HG03571 (cell line): ENCODE data around the gene MARS1.

Source experiments
- ATAC-seq: cut with Tn5 transposase; IDR thresholded peaks from one replicate; pipeline ENCODE4 v1.9.1; 2021; ENCODE audit not compliant: unreplicated experiment

The MARS1 gene

GRCh38 chr12:57470970-57471656 is 16.8 kb upstream of the MARS1 start:
- no peak for ATAC-seq

- ATAC-seq, result no peak
Observed at GRCh38 chr12:57471661-57472060, 16.2 kb upstream of the MARS1 start.

- no peak for ATAC-seq
Observed at GRCh38 chr12:57472391-57472790, 15.5 kb upstream of the MARS1 start.

- ATAC-seq, result no peak
Observed at GRCh38 chr12:57473392-57473791, 14.5 kb upstream of the MARS1 start.

- no peak for ATAC-seq
Observed at GRCh38 chr12:57473886-57474285, 14.0 kb upstream of the MARS1 start.

GRCh38 chr12:57474430-57474829 is 13.4 kb upstream of the MARS1 start:
- no peak for ATAC-seq

GRCh38 chr12:57474862-57475261 is 13.0 kb upstream of the MARS1 start:
- ATAC-seq, result no peak

GRCh38 chr12:57475271-57476161 is 12.4 kb upstream of the MARS1 start:
- no peak for ATAC-seq

- no peak for ATAC-seq
Observed at GRCh38 chr12:57476162-57476992, 11.5 kb upstream of the MARS1 start.

- no peak for ATAC-seq
Observed at GRCh38 chr12:57476993-57477709, 10.7 kb upstream of the MARS1 start.

GRCh38 chr12:57477710-57478681 is 9.9 kb upstream of the MARS1 start:
- ATAC-seq, result no peak

GRCh38 chr12:57479043-57479375 is 8.9 kb upstream of the MARS1 start:
- no peak for ATAC-seq

- ATAC-seq, result no peak
Observed at GRCh38 chr12:57479376-57480115, 8.3 kb upstream of the MARS1 start, which contains the start of gene ARHGAP9. ARHGAP9 (minus strand) TSS chr12:57479866; CDS start chr12:57479406, 460 bp downstream.

GRCh38 chr12:57481671-57482070 is 6.2 kb upstream of the MARS1 start:
- no peak for ATAC-seq

- no peak for ATAC-seq
Observed at GRCh38 chr12:57483466-57483865, 4.4 kb upstream of the MARS1 start.

GRCh38 chr12:57485695-57486094 is 2.2 kb upstream of the MARS1 start:
- no peak for ATAC-seq

- ATAC-seq, result no peak
Observed at GRCh38 chr12:57487055-57487596, 742 bp upstream of the MARS1 start.

- peak; percentile 1 for ATAC-seq
Observed at GRCh38 chr12:57488402-57489156, 711 bp downstream of the MARS1 start.
